PFSK-1 (cell line): ENCODE results near the gene FIG4.

ENCODE experiments used
- FOXP2 ChIP-seq: optimal IDR thresholded peaks from 2 replicates; pipeline ENCODE3; 2011; ENCODE audit warnings: borderline replicate concordance, control low read depth, inconsistent platforms; ENCODE audit not compliant: insufficient read depth; ENCODE audit errors: extremely low read length, extremely low read depth
- POLR2AphosphoS5 ChIP-seq: IDR thresholded peaks from 2 replicates; pipeline ENCODE4 v1.6.1; 2012; ENCODE audit warnings: low read depth, mild to moderate bottlenecking, control low read depth, low read length, moderate library complexity
- REST ChIP-seq, 2 experiments: IDR thresholded peaks; 2 replicates each; pipeline versions ENCODE4 v1.6.1 to v1.8.0; 2011 to 2012; ENCODE audit warnings: low read depth in 2 of 2, low read length in 2 of 2, control low read depth in 1 of 2, inconsistent platforms in 1 of 2, mild to moderate bottlenecking in 1 of 2, moderate library complexity in 1 of 2; ENCODE audit not compliant: insufficient read depth in 1 of 2
- SIN3A ChIP-seq: IDR thresholded peaks from 2 replicates; pipeline ENCODE4 v1.6.1; 2012; ENCODE audit warnings: mild to moderate bottlenecking, low read length, moderate library complexity, borderline replicate concordance; ENCODE audit not compliant: insufficient read depth
- TAF1 ChIP-seq: IDR thresholded peaks from 2 replicates; pipeline ENCODE4 v1.6.1; 2012; ENCODE audit warnings: low read length, control low read depth, borderline replicate concordance; ENCODE audit not compliant: insufficient read depth

GRCh38 chr6:109816452-109817374 lies 125.6 kb downstream of the FIG4 start:
- TF ChIP-seq POLR2AphosphoS5 (no peak), SIN3A (no peak), REST (IDR thresholded peaks at IDR 0.05; ENCODE audit: insufficient read depth in 1 of 2, low read depth in 2 of 2, low read length in 2 of 2) (no peak), TAF1 (no peak), FOXP2 (no peak)
